ENCODE results near the gene AHSP. TPM values are rescaled to one million over a fixed set of nuclear protein-coding genes. Genes with fewer than 3 reads are reported as not detected.

The AHSP gene
- total and polyA plus RNA-seq, 9 donors, result not detected

- Histone ChIP-seq H3K36me3 (no peaks in the 10 kb centered on the region), H3K9me3 (no peaks in the 10 kb centered on the region), H3K27ac (no peak overlapping the region), H3K27me3 (no peaks in the 10 kb centered on the region), H3K4me3 (no peak overlapping the region), H3K4me1 (ENCODE audit: insufficient read depth) (peaks cover 11% of the 10 kb centered on the region)
- no peak for TF ChIP-seq EP300 (IDR thresholded peaks at IDR 0.05)
- no peak for TF ChIP-seq CTCF (IDR thresholded peaks at IDR 0.05)
- no peak for TF ChIP-seq POLR2A (IDR thresholded peaks at IDR 0.05)
- 80 to 89% (median 81%) methylated on average over 21 to 22 of the region's 22 CpGs for WGBS, 3 donors
- intact Hi-C loops (cut with DNase I), result no loop called here
- DNase-seq, result no peak
Measured at GRCh38 chr16:31489616-31490584, 37.8 kb upstream of the AHSP start.

- TF ChIP-seq CTCF (IDR thresholded peaks at IDR 0.05), result no peak
- TF ChIP-seq EP300 (IDR thresholded peaks at IDR 0.05), result no peak
- no peak for TF ChIP-seq POLR2A (IDR thresholded peaks at IDR 0.05)
- H3K4me3 ChIP-seq, result no peak overlapping the region
- 87 to 90% (median 88%) methylated on average over 7 to 8 of the region's 8 CpGs for WGBS, 3 donors
- DNase-seq, result no peak
- peaks cover 11% of the 10 kb centered on the region for H3K4me1 ChIP-seq (ENCODE audit: insufficient read depth)
- no peaks in the 10 kb centered on the region for H3K36me3 ChIP-seq
- no peak overlapping the region for H3K27ac ChIP-seq
- no peaks in the 10 kb centered on the region for H3K27me3 ChIP-seq
- intact Hi-C loops (cut with DNase I), result no loop called here
- H3K9me3 ChIP-seq, result no peaks in the 10 kb centered on the region
Measured at GRCh38 chr16:31491778-31492418, 35.8 kb upstream of the AHSP start.

- H3K27me3 ChIP-seq, result no peaks in the 10 kb centered on the region
- H3K4me3 ChIP-seq, result no peak overlapping the region
- intact Hi-C loops (cut with DNase I), result no loop called here
- H3K27ac ChIP-seq, result no peak overlapping the region
- 87 to 92% (median 88%) methylated on average over 18 of the region's 18 CpGs for WGBS, 3 donors
- peaks cover under 1% of the 10 kb centered on the region for H3K4me1 ChIP-seq (ENCODE audit: insufficient read depth)
- DNase-seq, result no peak
- H3K9me3 ChIP-seq, result no peaks in the 10 kb centered on the region
- H3K36me3 ChIP-seq, result no peaks in the 10 kb centered on the region
- TF ChIP-seq POLR2A (IDR thresholded peaks at IDR 0.05) (no peak), CTCF (IDR thresholded peaks at IDR 0.05) (no peak), EP300 (IDR thresholded peaks at IDR 0.05) (no peak)
Measured at GRCh38 chr16:31493506-31494125, 34.1 kb upstream of the AHSP start.

GRCh38 chr16:31496670-31497069 lies 31.0 kb upstream of the AHSP start:
- Histone ChIP-seq H3K4me3 (no peak overlapping the region), H3K36me3 (no peaks in the 10 kb centered on the region), H3K27ac (no peak overlapping the region), H3K9me3 (no peaks in the 10 kb centered on the region), H3K4me1 (ENCODE audit: insufficient read depth) (no peaks in the 10 kb centered on the region), H3K27me3 (no peaks in the 10 kb centered on the region)
- TF ChIP-seq CTCF (IDR thresholded peaks at IDR 0.05) (no peak), EP300 (IDR thresholded peaks at IDR 0.05) (no peak)
- no peak for DNase-seq
- intact Hi-C loops (cut with DNase I), result no loop called here
- 79 to 85% (median 81%) methylated on average over 10 of the region's 10 CpGs for WGBS, 3 donors

Measured in ovary (tissue), 9 donors.